ENCODE measurements around the gene TPH2. TPM values are rescaled to one million over a fixed set of nuclear protein-coding genes. Genes with fewer than 3 reads are reported as not detected.

TPH2 gene
- total and polyA plus RNA-seq, 4 donors, result 0.01 TPM; not detected in 3

DNA sequence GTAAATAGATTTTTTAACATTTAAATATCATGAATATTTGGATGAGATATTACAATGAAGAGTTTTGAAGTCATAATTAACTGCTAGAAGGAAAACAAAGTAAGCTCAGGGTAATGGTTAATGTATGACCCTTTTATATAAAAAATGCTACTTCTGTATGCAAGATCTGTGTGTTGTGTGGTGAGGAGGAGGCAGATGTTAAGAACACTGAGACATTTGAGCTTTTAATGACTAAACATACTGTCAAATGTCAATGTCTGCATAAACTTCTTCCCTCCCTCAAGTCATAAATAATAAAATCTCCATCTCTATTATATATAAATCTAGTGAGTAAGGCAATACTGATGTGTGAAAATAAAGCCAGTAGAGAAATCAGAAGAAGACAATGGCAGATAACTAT, 1.4 kb downstream of the TPH2 start:
- Histone ChIP-seq H3K27ac (ENCODE audit: low read depth in 1 of 2, low read length in 1 of 2) (no peak overlapping the region), H3K9me3 (ENCODE audit: control insufficient read depth in 4 of 4, insufficient read depth in 3 of 4, low read length in 3 of 4) (no peaks in the 10 kb centered on the region), H3K9ac (ENCODE audit: insufficient read depth in 1 of 2, low read length in 2 of 2) (no peak overlapping the region), H3K4me1 (ENCODE audit: control insufficient read depth in 5 of 5, insufficient read depth in 5 of 5, low read length in 5 of 5) (peaks cover 0 to 2% (median 0%) of the 10 kb centered on the region in 5 donors), H3K36me3 (ENCODE audit: control insufficient read depth in 4 of 4, insufficient read depth in 4 of 4, low read length in 4 of 4) (no peaks in the 10 kb centered on the region), H3K27me3 (ENCODE audit: control insufficient read depth in 3 of 3, insufficient read depth in 3 of 3, low read length in 2 of 3) (peaks cover 0 to 4% (median 2%) of the 10 kb centered on the region in 3 donors), H3K4me3 (no peak overlapping the region)
- DNase-seq, result no peak
- ATAC-seq (ENCODE audit: insufficient read depth, low FRiP score), result no peak
- no peak for TF ChIP-seq CTCF (IDR thresholded peaks at IDR 0.05; ENCODE audit: control extremely low read depth, extremely low read depth)

DNA sequence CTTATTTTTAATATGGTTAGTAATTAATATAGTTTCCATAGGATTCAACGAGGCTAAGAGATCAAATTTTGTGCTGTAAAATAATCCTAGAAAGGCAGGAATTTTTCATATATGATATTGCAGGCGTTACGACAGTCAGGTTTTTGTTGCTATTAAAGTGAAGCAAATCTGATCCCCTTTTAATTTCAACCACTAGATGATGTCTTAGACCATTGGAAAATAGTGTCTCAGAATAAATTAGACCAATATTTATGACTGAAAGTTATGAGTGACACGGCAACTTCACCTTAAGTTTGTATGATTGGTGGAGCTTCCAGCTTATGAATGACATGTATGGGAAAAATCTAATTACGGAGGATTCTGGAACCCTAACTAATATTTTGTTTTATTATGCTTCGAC, 2.5 kb downstream of the TPH2 start:
- Histone ChIP-seq H3K9ac (ENCODE audit: insufficient read depth in 1 of 2, low read length in 2 of 2) (no peak overlapping the region), H3K9me3 (ENCODE audit: control insufficient read depth in 4 of 4, insufficient read depth in 3 of 4, low read length in 3 of 4) (no peaks in the 10 kb centered on the region), H3K27ac (ENCODE audit: low read depth in 1 of 2, low read length in 1 of 2) (no peak overlapping the region), H3K27me3 (ENCODE audit: control insufficient read depth in 3 of 3, insufficient read depth in 3 of 3, low read length in 2 of 3) (peaks cover 0 to 6% (median 2%) of the 10 kb centered on the region in 3 donors), H3K4me1 (ENCODE audit: control insufficient read depth in 5 of 5, insufficient read depth in 5 of 5, low read length in 5 of 5) (peaks cover 0 to 2% (median 0%) of the 10 kb centered on the region in 5 donors), H3K36me3 (ENCODE audit: control insufficient read depth in 4 of 4, insufficient read depth in 4 of 4, low read length in 4 of 4) (no peaks in the 10 kb centered on the region), H3K4me3 (no peak overlapping the region)
- WGBS, 2 donors, result 85 to 90% methylated on average over 6 of the region's 6 CpGs
- no peak for ATAC-seq (ENCODE audit: insufficient read depth, low FRiP score)
- TF ChIP-seq CTCF (IDR thresholded peaks at IDR 0.05; ENCODE audit: control extremely low read depth, extremely low read depth), result no peak
- DNase-seq, result no peak

DNA sequence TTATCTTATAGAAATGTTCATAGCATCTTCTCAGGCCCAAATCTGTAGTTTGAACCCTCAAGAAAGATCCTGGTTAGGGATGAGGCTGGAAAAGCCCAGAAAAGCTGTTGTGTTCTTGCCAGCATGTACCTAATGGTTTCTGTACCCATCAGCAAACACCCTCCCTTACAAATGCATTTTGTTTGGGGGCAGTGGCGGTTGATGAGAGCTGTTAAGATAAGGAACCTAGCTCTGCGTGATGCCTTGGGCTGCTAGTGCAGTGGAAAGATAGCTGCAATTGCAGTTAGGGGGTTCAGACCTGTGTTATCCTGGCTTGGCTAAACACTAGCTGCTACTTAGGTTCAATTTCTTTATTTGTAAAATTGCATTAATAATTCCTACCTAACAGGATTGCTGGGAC, 3.6 kb downstream of the TPH2 start:
- ATAC-seq (ENCODE audit: insufficient read depth, low FRiP score) (no peak), DNase-seq (no peak)
- Histone ChIP-seq H3K27ac (ENCODE audit: low read depth in 1 of 2, low read length in 1 of 2) (no peak overlapping the region), H3K36me3 (ENCODE audit: control insufficient read depth in 4 of 4, insufficient read depth in 4 of 4, low read length in 4 of 4) (no peaks in the 10 kb centered on the region), H3K27me3 (ENCODE audit: control insufficient read depth in 3 of 3, insufficient read depth in 3 of 3, low read length in 2 of 3) (peaks cover 0 to 11% (median 2%) of the 10 kb centered on the region in 3 donors), H3K9ac (ENCODE audit: insufficient read depth in 1 of 2, low read length in 2 of 2) (no peak overlapping the region), H3K4me1 (ENCODE audit: control insufficient read depth in 5 of 5, insufficient read depth in 5 of 5, low read length in 5 of 5) (peaks cover 0 to 2% (median 0%) of the 10 kb centered on the region in 5 donors), H3K4me3 (no peak overlapping the region), H3K9me3 (ENCODE audit: control insufficient read depth in 4 of 4, insufficient read depth in 3 of 4, low read length in 3 of 4) (no peaks in the 10 kb centered on the region)
- no peak for TF ChIP-seq CTCF (IDR thresholded peaks at IDR 0.05; ENCODE audit: control extremely low read depth, extremely low read depth)
- 47 to 61% methylated on average over 2 of the region's 2 CpGs for WGBS, 2 donors

DNA sequence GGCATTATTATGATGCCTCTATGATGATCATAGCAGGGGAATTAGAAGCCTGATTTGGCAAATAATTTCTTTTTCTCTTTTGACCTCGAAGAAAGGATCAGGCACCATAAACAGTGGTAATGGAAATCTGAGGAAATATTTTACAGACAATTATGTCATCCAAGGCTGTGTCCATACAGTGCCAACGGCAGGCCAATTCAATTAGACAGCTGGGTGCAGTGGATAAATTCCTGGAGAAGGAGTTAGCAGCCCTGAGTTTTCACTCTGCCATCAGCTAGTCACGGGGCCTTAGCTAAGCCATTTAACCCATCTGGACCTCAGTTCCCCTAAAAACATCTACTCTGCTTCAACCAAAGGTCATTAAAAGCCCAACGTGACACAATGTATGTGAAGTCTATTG, 4.1 kb downstream of the TPH2 start:
- Histone ChIP-seq H3K9ac (ENCODE audit: insufficient read depth in 1 of 2, low read length in 2 of 2) (no peak overlapping the region), H3K27me3 (ENCODE audit: control insufficient read depth in 3 of 3, insufficient read depth in 3 of 3, low read length in 2 of 3) (peaks cover 0 to 11% (median 2%) of the 10 kb centered on the region in 3 donors), H3K27ac (ENCODE audit: low read depth in 1 of 2, low read length in 1 of 2) (no peak overlapping the region), H3K4me1 (ENCODE audit: control insufficient read depth in 5 of 5, insufficient read depth in 5 of 5, low read length in 5 of 5) (peaks cover 0 to 4% (median 0%) of the 10 kb centered on the region in 5 donors), H3K4me3 (no peak overlapping the region), H3K36me3 (ENCODE audit: control insufficient read depth in 4 of 4, insufficient read depth in 4 of 4, low read length in 4 of 4) (no peaks in the 10 kb centered on the region), H3K9me3 (ENCODE audit: control insufficient read depth in 4 of 4, insufficient read depth in 3 of 4, low read length in 3 of 4) (no peaks in the 10 kb centered on the region)
- ATAC-seq (ENCODE audit: insufficient read depth, low FRiP score) (no peak), DNase-seq (no peak)
- 57 to 76% methylated on average over 4 of the region's 4 CpGs for WGBS, 2 donors
- TF ChIP-seq CTCF (IDR thresholded peaks at IDR 0.05; ENCODE audit: control extremely low read depth, extremely low read depth), result no peak

Data from lung (tissue), 12 donors.